ENCODE measurements around the gene HACE1. TPM values are rescaled to one million over a fixed set of nuclear protein-coding genes. Genes with fewer than 3 reads are reported as not detected.

HACE1 gene
- total RNA-seq, 1 experiment from 2014 or later: 13.0 TPM

DNA sequence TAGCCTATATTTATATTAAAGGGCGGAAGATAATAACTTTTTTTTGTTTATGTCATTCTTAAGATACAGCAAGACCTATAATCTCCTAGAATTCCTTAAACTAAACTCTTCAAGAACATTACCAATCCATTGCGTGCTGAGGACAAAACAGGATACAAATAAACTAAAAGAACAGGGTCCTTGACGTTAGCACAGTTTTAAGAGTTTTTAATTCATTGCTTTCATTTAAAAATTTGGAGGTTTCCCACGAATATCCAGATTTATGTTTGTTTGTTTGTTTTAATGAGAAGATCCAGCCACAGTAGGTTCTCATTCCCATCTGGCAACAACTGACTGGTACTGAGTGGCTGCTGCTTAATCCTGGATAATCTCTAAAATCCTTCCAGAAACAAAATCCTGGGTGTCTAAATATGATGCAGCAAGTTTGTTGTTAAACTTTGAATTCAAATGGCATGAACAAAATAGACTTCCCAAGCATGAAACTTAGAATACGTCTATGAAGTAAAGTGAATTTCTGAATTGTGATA lies 153.7 kb downstream of the HACE1 start:
- POLR2A ChIA-PET: no interaction called here
- intact Hi-C loops (cut with micrococcal nuclease; ENCODE audit: unreplicated experiment): no loop called here
- CTCF ChIA-PET: no interaction called here
- Histone ChIP-seq H3K4me1 (ENCODE audit: control insufficient read depth, insufficient read depth, low read length) (no peaks in the 10 kb centered on the region), H3K36me3 (ENCODE audit: control insufficient read depth, insufficient read depth, low read length) (no peaks in the 10 kb centered on the region), H3K27ac (ENCODE audit: low read length) (no peak overlapping the region), H3K4me3 (ENCODE audit: low read depth in 2 of 2, low read length in 2 of 2) (no peak overlapping the region), H3K27me3 (ENCODE audit: control insufficient read depth, insufficient read depth, low read length) (no peaks in the 10 kb centered on the region), H3K9me3 (ENCODE audit: control insufficient read depth, insufficient read depth, low read depth, low read length) (peaks cover 3% of the 10 kb centered on the region; the same call in 1 of the 2 replicates)
- ATAC-seq (no peak), DNase-seq (ENCODE audit: low read depth, low spot score) (no peak)
- BruUV-seq (replicated peaks): no TSS peak
- in situ Hi-C loops (cut with HindIII; ENCODE audit: low pct_unique_long_range_greater_than_20kb, low sequenced_read_pairs): no loop called here
- TF ChIP-seq TCF7L2 (IDR thresholded peaks at IDR 0.05; ENCODE audit: low read depth, low read length): no peak

DNA sequence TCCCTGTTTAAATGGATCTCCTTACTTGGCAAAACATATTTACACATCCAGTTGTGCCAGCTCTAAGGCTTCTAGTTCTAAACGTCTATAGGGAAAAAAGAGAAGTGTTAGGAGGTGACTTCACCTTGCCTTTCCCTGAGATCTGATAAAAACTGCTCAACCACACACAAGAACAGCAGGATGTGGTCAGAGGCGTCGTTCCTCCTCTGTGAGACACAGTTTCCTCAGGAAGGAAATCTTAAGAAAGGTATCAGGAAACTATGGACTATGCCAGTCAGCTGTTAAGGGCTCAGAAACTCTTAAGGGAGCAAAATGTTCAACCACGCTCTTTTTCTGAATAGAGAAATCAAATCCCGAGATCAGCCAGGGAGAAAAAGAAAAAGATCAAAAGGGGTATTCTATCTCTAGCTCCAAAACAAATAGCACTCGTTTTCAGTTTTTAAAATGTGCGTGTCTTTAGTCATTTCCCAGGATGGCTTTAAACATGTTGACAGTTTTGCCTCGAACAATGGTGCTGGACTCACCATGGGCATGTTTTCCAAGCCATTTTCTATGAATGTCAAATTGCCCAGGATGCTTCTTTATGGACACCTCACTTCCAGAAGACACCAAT lies 154.5 kb downstream of the HACE1 start:
- no TSS peak for BruUV-seq (replicated peaks)
- POLR2A ChIA-PET: no interaction called here
- H3K9me3 ChIP-seq (ENCODE audit: control insufficient read depth, insufficient read depth, low read depth, low read length): peaks cover 3% of the 10 kb centered on the region; the same call in 1 of the 2 replicates
- H3K27me3 ChIP-seq (ENCODE audit: control insufficient read depth, insufficient read depth, low read length): no peaks in the 10 kb centered on the region
- CTCF ChIA-PET: no interaction called here
- no peaks in the 10 kb centered on the region for H3K4me1 ChIP-seq (ENCODE audit: control insufficient read depth, insufficient read depth, low read length)
- no peaks in the 10 kb centered on the region for H3K36me3 ChIP-seq (ENCODE audit: control insufficient read depth, insufficient read depth, low read length)
- in situ Hi-C loops (cut with HindIII; ENCODE audit: low pct_unique_long_range_greater_than_20kb, low sequenced_read_pairs) (no loop called here), intact Hi-C loops (cut with micrococcal nuclease; ENCODE audit: unreplicated experiment) (no loop called here)
- TF ChIP-seq SIN3A (IDR thresholded peaks at IDR 0.05; ENCODE audit: borderline replicate concordance, insufficient read depth, low read depth, low read length): no peak
- no peak for TF ChIP-seq POLR2AphosphoS5 (IDR thresholded peaks at IDR 0.05; ENCODE audit: low read depth, low read length)
- TF ChIP-seq CTCF (IDR thresholded peaks at IDR 0.05): no peak
- TF ChIP-seq, protein P1, sequence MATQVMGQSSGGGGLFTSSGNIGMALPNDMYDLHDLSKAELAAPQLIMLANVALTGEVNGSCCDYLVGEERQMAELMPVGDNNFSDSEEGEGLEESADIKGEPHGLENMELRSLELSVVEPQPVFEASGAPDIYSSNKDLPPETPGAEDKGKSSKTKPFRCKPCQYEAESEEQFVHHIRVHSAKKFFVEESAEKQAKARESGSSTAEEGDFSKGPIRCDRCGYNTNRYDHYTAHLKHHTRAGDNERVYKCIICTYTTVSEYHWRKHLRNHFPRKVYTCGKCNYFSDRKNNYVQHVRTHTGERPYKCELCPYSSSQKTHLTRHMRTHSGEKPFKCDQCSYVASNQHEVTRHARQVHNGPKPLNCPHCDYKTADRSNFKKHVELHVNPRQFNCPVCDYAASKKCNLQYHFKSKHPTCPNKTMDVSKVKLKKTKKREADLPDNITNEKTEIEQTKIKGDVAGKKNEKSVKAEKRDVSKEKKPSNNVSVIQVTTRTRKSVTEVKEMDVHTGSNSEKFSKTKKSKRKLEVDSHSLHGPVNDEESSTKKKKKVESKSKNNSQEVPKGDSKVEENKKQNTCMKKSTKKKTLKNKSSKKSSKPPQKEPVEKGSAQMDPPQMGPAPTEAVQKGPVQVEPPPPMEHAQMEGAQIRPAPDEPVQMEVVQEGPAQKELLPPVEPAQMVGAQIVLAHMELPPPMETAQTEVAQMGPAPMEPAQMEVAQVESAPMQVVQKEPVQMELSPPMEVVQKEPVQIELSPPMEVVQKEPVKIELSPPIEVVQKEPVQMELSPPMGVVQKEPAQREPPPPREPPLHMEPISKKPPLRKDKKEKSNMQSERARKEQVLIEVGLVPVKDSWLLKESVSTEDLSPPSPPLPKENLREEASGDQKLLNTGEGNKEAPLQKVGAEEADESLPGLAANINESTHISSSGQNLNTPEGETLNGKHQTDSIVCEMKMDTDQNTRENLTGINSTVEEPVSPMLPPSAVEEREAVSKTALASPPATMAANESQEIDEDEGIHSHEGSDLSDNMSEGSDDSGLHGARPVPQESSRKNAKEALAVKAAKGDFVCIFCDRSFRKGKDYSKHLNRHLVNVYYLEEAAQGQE (IDR thresholded peaks at IDR 0.05; ENCODE audit: insufficient read depth in 1 of 2, low read depth in 2 of 2, low read length in 1 of 2): no peak
- no peak for TF ChIP-seq TCF7L2 (IDR thresholded peaks at IDR 0.05; ENCODE audit: low read depth, low read length)
- no peak overlapping the region for H3K27ac ChIP-seq (ENCODE audit: low read length)
- ATAC-seq (peak; percentile 72; the same call in 1 of the 2 replicates), DNase-seq (ENCODE audit: low read depth, low spot score) (peak; percentile 10)
- no peak overlapping the region for H3K4me3 ChIP-seq (ENCODE audit: low read depth in 2 of 2, low read length in 2 of 2)

- no peak overlapping the region for H3K4me3 ChIP-seq (ENCODE audit: low read depth in 2 of 2, low read length in 2 of 2)
- CTCF ChIA-PET: no interaction called here
- TF ChIP-seq SIN3A (IDR thresholded peaks at IDR 0.05; ENCODE audit: borderline replicate concordance, insufficient read depth, low read depth, low read length): no peak
- no peak for TF ChIP-seq POLR2AphosphoS5 (IDR thresholded peaks at IDR 0.05; ENCODE audit: low read depth, low read length)
- no peak for TF ChIP-seq TCF7L2 (IDR thresholded peaks at IDR 0.05; ENCODE audit: low read depth, low read length)
- TF ChIP-seq, protein P1 (IDR thresholded peaks at IDR 0.05; ENCODE audit: insufficient read depth in 1 of 2, low read depth in 2 of 2, low read length in 1 of 2): no peak
- no peak for TF ChIP-seq CTCF (IDR thresholded peaks at IDR 0.05)
- peaks cover 3% of the 10 kb centered on the region; the same call in 1 of the 2 replicates for H3K9me3 ChIP-seq (ENCODE audit: control insufficient read depth, insufficient read depth, low read depth, low read length)
- no peaks in the 10 kb centered on the region for H3K27me3 ChIP-seq (ENCODE audit: control insufficient read depth, insufficient read depth, low read length)
- H3K36me3 ChIP-seq (ENCODE audit: control insufficient read depth, insufficient read depth, low read length): no peaks in the 10 kb centered on the region
- DNase-seq (ENCODE audit: low read depth, low spot score) (no peak), ATAC-seq (no peak)
- H3K4me1 ChIP-seq (ENCODE audit: control insufficient read depth, insufficient read depth, low read length): no peaks in the 10 kb centered on the region
- no peak overlapping the region for H3K27ac ChIP-seq (ENCODE audit: low read length)
- in situ Hi-C loops (cut with HindIII; ENCODE audit: low pct_unique_long_range_greater_than_20kb, low sequenced_read_pairs): no loop called here
- intact Hi-C loops (cut with micrococcal nuclease; ENCODE audit: unreplicated experiment): no loop called here
- BruUV-seq (replicated peaks): no TSS peak
- POLR2A ChIA-PET: no interaction called here
These were observed 155.5 kb downstream of the HACE1 start for GRCh38 chr6:104704191-104704590.
